ENCODE measurements around the gene PAQR6.

Gene PAQR6, protein sequence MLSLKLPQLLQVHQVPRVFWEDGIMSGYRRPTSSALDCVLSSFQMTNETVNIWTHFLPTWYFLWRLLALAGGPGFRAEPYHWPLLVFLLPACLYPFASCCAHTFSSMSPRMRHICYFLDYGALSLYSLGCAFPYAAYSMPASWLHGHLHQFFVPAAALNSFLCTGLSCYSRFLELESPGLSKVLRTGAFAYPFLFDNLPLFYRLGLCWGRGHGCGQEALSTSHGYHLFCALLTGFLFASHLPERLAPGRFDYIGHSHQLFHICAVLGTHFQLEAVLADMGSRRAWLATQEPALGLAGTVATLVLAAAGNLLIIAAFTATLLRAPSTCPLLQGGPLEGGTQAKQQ
- total RNA-seq: 2.3 to 4.6 reads per million in 2 experiments

DNA sequence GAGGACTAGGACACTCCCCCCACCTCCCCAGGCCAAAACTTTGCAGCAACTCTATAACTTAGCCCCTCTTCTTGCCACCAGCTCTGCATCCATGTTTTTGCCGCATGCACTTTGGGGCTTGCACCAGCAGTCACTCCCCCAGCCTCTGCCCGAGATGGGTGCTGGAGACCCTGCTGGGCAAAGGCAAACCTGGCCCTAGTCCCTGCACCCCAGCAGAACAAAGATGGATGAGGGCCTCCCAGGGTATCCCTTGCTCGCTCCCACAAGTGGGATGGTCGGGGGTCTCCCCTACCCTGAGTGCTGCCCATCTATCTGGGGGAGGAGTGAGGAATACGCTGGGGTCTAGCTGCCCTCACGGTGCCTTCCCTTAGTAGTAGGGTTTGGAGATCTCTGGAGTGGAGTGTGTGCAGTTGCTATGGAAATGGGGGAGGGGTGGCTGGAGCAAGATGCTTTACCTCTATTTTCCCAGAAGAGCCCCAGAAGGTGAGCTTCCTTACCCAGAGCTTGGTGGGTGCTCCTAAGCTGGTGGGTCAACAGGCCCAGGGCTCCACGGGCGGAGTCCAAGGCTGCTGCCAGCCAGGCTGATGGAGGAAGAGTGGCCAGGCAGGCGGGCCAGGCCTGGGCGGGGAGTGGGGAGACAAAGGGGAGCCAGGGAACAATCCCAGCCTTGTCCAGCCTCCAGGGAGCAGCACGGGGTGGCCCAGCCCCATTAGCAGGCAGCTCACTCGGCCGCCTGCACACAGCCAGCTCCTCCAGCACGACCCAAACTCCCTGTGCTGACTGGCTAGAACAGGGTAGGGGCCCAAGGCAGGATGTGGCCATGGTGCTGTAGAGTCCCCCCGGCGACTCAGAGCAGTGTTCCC lies at the start of gene PAQR6:
TSS of gene PAQR6 (minus strand) at position 597 of the 863 bp plus-strand sequence. CDS start 1,325 bp downstream, outside the sequence.
- no peak for DNase-seq (ENCODE audit: low read depth)

DNA sequence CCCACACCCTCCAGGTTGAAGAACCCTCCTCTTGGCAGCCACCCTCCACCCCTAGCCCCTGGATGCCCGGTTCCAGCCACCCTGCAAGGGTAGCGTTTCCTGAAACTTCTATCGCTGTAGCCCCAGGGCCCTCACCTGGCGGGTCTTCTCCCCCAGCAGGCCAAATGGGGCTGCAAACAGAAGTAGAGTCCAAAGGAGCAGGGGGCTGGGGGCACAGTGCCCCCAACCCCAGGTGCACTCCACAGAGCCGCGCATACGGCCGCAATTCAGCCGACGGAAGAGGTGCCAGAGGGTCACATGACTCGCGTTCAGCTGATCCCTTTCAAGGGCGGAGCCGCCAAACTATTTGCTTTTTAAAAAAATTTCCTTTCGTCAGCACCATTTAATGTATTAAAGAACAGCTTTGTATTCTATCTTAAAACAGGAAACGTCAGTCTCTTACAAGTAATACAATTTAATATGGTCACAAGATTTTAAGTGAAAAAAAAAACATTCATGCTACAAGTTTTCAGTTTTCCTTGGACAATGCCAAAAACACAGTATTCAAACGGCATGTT lies 47.6 kb upstream of the PAQR6 start, which contains the start of gene GLMP:
TSS of gene GLMP (minus strand) at position 289 of the 557 bp plus-strand sequence. CDS start at position 255, 34 bp downstream.
- peak; percentile 43 for DNase-seq (ENCODE audit: low read depth)

DNA sequence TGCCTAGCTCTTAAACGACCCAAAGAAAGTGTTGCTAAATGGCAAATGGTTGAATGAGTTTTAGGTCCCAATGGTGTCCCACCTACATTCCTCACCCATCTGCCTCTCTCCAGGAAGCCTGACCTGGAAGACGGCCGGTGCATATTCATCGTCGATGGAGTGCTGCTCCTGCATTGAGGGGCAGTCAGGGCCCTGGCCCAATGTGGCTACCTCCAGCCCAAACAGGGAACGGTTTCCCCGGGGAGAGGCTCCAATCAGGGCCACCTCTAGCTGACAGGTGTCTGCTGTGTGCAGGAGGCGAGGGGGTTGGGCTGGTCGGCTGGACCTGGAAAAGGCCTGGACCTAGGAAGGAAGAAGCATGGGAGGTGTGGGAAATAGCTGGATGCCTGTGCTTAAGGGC lies 46.0 kb upstream of the PAQR6 start:
- no peak for DNase-seq (ENCODE audit: low read depth)

DNA sequence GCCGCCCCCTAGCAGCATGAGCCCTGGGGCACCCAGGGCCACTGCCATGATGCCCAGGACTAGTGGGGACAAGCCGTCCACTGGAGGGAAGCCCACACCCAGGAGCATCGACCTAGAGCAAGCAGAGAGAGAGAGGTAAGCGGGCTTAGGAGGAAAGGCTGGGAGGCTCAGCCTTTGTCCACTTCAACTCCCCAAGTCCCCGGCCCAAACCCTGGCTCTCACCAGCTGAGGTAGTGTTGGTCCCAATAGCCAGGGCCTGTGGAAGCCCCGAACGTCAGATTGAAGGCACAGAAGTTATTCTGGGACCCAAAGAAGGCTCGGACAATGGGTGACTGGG lies 45.2 kb upstream of the PAQR6 start:
- DNase-seq (ENCODE audit: low read depth): no peak

DNA sequence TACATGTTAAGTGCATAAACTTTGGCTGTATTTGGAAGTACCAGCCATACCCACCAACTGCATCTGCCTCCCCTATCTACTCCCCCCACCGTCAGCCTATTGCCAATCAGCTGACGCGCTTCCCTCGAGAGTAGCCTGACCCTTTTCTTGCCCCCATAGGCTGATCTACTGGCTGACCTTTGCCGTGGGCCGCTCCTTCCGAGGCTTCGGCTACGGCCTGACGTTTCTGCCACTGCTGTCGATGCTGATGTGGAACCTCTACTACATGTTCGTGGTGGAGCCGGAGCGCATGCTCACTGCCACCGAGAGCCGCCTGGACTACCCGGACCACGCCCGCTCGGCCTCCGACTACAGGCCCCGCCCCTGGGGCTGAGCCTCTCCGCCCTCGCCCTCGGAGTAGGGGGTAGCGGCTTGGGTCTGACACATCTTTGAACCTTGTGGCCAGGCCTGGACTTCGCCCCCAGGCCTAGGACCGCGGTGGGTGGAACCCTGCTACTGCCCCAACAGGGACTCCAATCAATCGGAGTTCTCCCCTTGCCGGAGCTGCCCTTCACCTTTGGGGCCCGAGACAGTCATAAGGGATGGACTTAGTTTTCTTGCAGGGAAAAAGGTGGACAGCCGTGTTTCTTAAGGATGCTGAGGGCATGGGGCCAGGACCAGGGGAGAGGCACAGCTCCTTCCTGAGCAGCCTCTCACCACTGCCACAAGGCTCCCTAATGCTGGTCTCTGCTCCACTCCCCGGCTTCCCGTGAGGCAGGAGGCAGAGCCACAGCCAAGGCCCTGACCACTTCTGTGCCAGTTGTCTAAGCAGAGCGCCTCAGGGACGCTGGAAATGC lies 43.6 kb upstream of the PAQR6 start:
- DNase-seq (ENCODE audit: low read depth): no peak

DNA sequence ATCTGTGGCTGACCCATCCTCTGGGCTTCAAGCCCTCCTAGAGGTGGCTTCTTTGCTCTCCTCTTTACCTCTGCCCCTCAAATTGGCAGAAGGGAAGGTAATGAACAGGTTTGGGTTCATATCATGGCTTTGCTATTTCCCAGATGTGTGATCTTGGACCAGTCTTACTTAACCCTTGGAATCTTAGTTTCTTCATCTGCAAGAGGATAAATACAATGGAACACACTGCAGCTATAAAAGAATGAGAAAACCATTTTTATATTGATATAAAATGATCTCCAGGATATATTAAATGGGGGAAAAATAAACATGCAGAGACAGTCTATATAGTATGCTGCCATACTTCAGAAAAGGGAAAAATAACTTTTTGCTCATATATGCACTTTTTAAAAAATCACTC lies 42.0 kb upstream of the PAQR6 start:
- no peak for DNase-seq (ENCODE audit: low read depth)

DNA sequence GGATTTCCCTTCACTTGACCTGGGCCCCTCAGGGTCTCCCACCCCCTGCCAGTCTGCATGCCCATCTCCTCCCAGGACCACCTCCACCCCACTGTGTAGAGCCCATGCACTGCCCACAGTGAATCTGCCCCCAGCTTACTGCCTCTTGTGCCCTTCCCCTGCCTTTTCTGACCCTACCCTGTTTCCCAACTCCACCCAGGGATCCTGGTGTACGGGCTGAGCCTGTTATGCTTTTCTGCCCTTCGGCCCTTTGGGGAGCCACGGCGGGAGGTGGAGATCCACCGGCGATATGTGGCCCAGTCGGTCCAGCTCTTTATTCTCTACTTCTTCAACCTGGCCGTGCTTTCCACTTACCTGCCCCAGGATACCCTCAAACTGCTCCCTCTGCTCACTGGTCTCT lies 38.2 kb upstream of the PAQR6 start:
- DNase-seq (ENCODE audit: low read depth): no peak

DNA sequence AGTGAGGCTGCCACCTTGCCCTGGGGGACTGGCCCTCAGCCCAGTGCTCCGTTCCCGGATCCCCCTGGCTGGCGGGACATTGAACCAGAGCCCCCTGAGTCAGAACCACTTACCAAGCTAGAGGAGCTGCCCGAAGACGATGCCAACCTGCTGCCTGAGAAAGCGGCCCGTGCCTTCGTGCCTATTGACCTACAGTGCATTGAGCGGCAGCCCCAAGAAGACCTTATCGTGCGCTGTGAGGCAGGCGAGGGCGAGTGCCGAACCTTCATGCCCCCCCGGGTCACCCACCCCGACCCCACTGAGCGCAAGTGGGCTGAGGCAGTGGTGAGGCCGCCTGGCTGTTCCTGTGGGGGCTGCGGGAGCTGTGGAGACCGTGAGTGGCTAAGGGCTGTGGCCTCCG lies 37.6 kb upstream of the PAQR6 start:
- no peak for DNase-seq (ENCODE audit: low read depth)

DNA sequence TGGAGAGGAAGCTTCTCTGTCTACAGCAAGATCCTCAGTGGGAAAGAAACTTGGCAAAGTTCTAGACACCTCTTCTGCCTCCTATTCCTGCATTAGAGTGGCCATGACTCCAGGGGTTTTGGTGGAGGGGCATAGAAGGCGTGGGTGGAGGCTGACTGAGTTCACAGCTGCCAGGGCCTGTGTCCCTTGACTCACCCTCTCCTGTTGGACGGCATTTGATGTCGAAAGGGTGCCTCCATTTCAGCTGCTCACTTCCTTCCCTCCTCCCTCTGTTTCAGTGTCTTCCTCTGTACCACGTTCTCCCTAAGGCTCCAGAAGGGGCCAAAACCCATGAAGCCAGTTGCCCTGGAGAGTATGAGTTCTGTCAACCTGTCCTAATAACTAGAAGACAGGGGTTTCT lies 36.9 kb upstream of the PAQR6 start:
- no peak for DNase-seq (ENCODE audit: low read depth)

DNA sequence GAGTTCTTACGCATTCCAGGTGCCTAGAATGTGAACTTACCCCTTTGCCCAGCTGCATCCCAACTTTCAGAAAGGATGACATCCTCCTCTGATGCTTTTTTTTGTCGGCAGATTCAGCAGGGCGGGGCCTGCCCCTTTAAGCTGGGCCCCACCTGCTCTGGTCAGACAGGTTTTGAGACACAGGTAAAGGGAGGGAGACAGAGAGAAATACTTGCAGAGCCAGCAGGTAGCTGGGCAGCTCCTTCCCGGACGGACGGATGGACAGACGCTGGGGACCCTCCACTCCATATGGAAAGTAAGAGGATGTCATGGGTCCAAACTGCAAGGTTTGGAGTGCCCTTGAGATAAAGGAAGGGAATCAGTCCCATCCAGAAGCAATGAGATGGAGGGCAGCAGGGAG lies 36.3 kb upstream of the PAQR6 start, which contains the start of gene TMEM79:
TSS of gene TMEM79 (plus strand) at position 214 of the 400 bp plus-strand sequence. CDS start 902 bp downstream, outside the sequence.
- no peak for DNase-seq (ENCODE audit: low read depth)

DNA sequence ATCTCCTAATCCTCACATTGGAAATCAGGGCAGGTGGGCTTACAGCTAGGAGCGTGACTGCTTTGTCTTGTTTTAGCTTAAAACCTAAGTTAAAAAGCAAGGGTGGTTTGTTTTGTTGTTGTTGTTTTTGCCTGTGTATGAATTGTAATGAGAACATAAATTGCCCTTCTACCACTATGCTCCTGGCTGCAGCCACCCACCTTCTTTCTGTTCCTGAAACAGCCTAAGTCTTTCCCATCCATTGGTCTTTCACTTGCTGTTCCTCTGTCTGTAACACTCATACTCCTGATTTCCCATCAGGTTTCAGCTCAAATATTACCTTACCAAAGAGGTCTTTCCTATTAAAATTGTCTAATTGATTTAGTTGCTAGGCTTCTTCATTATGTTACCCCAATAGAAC lies 35.7 kb upstream of the PAQR6 start:
- DNase-seq (ENCODE audit: low read depth): no peak

DNA sequence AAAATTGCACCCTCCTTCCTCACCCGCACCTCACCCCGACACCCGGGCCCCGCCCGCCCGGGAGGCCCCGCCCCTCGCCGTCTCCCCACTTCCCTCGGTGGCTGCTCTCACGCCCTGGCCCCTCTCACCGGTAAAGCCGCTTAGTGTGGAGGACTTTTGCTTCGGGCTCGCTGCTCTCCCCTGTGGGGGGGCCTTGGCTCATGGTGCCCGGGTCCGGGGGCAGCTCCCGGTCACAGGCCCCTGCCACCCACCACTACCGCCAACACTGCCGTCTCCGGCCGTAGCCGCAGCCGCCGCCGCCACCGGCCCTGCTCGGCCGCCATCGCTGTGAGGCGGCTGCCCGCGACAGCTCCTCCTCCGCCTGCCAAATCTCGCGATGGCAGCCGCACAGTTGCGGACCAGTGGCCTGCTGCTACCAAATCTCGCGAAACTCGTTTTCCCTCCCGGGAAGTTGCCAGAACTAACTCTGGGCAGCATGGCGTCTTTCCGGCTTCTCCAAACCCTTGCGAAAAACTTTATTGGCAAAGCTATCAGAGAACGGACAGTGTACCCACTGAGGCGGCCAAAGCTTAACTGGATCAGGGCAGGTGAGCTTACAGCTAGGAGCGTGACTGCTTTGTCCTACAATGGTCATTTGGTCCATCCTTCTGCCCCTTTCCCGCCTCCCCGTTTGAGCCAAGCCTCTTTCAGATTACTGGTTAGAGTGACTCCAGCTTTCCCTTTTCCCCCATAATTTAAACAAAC lies 34.8 kb upstream of the PAQR6 start, which contains the start of gene SMG5:
TSS of gene SMG5 (minus strand) at position 347 of the 744 bp plus-strand sequence. CDS start at position 202, 145 bp downstream.
- peak; percentile 96 for DNase-seq (ENCODE audit: low read depth)

DNA sequence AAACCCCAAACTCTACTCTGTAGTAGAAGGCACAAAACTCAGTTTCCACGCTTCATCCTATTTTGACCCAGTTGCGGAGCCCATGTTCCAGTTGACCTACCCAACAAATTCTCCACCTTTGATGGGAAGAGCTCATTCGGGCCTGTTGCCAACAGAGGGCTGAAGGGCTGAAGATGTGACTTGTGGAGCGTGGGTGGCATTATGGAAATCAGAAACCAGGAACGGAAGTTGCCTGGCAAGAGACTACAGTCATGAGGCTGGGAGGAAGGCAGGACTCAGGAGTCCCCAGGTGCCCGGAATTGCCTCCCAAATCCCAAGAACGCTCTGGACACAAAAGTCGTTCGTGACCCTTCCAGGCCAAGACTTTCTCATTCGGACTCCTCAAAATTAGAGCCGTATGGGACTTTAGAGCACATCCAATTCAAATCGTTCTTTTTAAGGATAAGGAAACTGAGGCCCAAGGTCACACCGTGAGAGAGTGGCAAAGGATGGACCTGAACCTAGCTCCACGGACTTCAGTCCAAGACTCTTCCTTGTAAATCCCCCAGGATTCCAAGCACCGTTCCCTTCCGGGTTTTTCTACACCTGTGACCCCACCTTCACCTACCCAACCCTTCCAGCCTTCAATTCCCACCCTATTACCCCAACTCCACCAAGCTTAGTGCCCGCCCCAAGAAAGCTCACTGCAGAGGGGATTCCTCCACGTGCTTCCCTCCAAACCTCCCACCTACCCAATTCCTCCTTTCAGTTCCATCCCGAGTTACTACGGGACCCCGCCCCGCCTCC lies 34.0 kb upstream of the PAQR6 start:
- DNase-seq (ENCODE audit: low read depth): no peak

DNA sequence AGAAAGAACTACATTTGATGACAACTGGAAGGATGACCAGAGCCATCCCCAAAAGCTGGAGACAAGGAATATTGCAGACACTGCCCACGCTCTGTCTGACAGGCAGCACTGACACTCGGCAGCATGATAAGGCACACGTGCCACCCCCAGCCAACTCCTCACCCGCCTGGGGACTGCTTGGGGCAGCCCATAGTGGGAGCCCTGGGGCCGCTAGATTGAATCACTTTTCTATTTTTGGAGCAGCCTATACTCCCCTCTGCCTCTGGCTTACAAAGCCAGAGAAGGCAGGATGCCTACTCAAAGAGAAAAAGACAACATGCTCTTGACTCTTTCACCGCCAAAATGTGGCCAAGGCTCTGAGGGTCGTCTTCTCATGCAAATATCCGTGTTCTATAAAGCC lies 33.4 kb upstream of the PAQR6 start:
- no peak for DNase-seq (ENCODE audit: low read depth)

DNA sequence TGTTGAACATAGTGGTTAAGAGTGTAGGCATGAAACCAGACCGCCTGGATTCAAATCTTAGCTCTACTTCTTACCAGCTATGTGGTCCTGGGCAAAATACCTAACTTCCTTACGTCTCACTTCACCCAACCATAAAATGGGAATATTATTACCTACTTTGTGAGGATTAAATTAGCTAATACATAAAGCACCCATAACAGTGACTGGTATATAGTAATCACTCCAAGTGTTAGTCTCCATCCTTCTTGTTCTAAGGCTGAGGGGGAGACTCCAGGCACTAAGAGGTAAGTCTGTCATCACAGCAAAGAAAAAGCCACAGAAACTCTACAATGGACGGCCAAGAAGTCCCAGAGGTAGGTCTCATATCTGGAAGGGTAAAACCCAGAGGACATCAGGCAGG lies 32.0 kb upstream of the PAQR6 start:
- no peak for DNase-seq (ENCODE audit: low read depth)

DNA sequence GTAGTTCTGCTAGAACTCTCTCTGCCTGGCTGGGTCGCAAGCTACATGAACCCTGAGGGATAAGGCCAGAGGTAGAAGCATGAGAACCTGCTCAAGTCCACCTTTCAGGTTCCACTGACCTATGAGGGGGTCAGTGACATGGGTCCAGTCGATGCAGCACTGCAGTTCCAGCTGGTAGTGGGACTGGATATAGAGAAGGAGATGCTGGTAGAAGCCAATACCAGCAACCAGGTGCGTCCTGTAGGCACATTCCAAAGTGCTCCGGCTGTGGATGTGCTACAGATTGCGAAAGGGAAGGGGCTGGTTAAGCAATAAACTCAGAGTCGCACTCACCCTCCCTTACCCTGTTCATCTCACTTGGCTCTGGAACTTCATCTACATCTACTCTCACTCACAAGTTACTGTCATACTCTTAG lies 29.1 kb upstream of the PAQR6 start:
- no peak for DNase-seq (ENCODE audit: low read depth)

DNA sequence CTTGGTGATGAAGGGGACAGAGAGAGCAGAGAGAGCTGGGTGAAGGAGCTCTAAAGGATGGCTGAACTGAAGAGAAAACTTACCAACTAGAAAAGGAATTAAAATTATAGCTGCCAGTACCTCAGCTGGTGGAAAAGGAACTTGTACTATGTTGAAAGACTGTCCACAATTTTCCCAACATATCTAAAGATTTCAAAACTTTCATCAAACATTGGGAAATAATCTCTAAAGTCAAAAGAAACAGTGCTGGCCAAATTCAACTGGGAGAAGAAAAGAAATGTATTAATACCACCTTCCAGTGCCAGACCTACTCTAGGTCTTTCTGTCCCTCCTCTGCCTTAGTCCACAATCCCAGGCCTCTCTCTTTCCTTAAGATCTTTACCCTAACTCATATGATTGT lies 28.7 kb upstream of the PAQR6 start:
- DNase-seq (ENCODE audit: low read depth): no peak

DNA sequence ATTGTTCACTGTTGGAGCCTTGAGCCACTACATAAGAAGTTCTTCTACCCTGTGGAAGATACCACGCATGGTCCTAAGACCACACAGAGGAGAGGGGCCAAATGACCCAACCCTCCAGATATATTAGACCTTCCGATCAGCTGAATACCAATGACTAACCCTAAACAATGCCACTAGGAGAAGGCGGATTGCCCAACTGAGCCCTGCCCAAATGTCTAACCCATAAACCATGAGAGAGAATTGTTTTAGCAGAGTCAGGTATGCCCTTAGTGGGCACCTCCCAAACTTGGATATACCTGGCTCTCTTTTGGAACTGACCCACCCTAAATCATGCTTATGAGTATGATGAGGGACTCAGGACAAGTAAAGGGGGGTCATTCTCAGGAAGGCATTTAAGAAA lies 22.5 kb upstream of the PAQR6 start:
- no peak for DNase-seq (ENCODE audit: low read depth)

DNA sequence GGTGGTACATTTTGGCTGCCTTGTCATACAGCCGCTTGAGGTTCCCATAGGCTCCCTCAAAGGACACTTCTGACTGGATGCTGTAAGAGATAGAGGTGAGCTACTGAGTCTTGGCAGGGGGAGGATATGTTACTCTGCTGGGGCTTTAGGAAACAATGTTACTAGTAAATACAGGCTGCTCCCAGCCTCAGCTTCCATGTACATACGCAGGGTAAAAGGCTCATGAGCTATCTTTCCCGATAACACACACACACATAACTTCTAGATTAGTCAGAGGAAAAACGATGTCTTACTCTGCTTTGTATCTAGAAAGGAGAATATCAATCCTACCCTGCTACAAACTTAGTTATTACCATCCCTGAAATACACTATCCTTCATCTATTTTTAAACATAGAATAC lies 20.5 kb upstream of the PAQR6 start:
- no peak for DNase-seq (ENCODE audit: low read depth)

DNA sequence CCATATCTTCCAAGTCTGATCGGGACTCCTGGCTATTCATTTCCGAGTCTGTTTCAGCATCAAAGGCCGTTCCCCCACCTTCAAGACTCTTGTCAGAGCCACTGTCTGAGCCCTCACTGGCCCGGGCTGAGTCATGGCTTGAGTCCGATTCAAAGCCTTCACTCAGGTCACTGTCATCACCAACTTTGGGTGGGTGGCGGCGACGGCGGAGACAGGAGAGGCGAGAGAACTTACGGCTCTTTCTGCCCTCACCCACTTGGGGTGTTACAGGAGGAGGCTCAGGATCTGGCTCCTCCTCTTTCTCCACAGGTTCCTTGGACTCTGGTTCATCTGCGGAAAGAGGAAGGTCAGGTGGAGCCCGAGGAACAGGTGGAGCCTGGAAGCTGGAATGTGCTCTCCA lies 18.2 kb upstream of the PAQR6 start:
- DNase-seq (ENCODE audit: low read depth): no peak

Measured in T follicular helper cell (primary cell).